ENCODE results near the gene SSBP2.

Gene SSBP2

DNA sequence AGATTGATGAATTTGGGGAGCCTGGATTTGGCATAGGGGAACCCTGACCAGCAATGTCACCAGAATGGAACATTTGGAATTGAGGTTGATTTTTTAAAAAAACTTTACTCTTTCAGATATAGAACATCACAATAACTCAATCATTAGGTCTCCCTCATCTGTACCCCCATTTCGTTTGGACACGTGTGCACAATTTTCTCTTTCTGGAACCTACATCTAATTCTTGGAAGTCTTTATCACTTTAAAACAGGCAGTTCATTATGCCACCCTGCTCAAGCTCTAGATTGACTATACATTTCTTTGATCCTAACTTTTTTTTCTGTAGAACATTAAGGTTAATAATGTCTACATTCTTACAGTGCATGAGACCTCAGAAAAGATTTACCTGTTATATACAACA is 3.7 kb upstream of the SSBP2 start:
- TF ChIP-seq, protein P1, sequence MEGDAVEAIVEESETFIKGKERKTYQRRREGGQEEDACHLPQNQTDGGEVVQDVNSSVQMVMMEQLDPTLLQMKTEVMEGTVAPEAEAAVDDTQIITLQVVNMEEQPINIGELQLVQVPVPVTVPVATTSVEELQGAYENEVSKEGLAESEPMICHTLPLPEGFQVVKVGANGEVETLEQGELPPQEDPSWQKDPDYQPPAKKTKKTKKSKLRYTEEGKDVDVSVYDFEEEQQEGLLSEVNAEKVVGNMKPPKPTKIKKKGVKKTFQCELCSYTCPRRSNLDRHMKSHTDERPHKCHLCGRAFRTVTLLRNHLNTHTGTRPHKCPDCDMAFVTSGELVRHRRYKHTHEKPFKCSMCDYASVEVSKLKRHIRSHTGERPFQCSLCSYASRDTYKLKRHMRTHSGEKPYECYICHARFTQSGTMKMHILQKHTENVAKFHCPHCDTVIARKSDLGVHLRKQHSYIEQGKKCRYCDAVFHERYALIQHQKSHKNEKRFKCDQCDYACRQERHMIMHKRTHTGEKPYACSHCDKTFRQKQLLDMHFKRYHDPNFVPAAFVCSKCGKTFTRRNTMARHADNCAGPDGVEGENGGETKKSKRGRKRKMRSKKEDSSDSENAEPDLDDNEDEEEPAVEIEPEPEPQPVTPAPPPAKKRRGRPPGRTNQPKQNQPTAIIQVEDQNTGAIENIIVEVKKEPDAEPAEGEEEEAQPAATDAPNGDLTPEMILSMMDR (IDR thresholded peaks at IDR 0.05; ENCODE audit: low read depth, low read length), result no peak
- no peak overlapping the region for H3K4me3 ChIP-seq (replicated peaks in 1 of 2; ENCODE audit: low read depth in 2 of 2, low read length in 2 of 2)
- DNase-seq (ENCODE audit: low read depth in 2 of 2), result no peak

DNA sequence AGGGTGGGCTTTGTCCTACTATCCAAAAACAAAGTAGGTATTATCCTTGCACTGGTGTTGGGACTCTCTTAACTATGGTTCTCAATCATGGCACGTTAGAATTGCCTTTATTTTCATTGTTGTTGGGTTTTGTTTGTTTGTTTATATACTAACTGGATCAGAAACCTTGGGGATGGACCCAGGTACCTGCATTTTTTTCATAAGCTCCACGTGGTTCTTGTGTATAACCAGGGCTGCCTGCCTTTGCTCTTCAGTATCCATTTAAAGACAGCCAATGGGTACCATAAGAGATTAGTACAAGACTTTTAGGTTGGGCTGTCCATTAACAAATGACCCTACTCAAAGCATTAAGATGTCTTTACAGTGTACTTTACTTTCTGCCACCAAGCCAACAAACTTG is 2.5 kb upstream of the SSBP2 start:
- no peak overlapping the region for H3K4me3 ChIP-seq (replicated peaks in 1 of 2; ENCODE audit: low read depth in 2 of 2, low read length in 2 of 2)
- TF ChIP-seq, protein P1 (IDR thresholded peaks at IDR 0.05; ENCODE audit: low read depth, low read length), result no peak
- DNase-seq (ENCODE audit: low read depth in 2 of 2), result no peak

- H3K4me3 ChIP-seq (replicated peaks in 1 of 2; ENCODE audit: low read depth in 2 of 2, low read length in 2 of 2), result no peak overlapping the region
- TF ChIP-seq, protein P1 (IDR thresholded peaks at IDR 0.05; ENCODE audit: low read depth, low read length), result no peak
- DNase-seq (ENCODE audit: low read depth in 2 of 2), result no peak
Measured at GRCh38 chr5:81752644-81752963, 1.7 kb upstream of the SSBP2 start.

DNA sequence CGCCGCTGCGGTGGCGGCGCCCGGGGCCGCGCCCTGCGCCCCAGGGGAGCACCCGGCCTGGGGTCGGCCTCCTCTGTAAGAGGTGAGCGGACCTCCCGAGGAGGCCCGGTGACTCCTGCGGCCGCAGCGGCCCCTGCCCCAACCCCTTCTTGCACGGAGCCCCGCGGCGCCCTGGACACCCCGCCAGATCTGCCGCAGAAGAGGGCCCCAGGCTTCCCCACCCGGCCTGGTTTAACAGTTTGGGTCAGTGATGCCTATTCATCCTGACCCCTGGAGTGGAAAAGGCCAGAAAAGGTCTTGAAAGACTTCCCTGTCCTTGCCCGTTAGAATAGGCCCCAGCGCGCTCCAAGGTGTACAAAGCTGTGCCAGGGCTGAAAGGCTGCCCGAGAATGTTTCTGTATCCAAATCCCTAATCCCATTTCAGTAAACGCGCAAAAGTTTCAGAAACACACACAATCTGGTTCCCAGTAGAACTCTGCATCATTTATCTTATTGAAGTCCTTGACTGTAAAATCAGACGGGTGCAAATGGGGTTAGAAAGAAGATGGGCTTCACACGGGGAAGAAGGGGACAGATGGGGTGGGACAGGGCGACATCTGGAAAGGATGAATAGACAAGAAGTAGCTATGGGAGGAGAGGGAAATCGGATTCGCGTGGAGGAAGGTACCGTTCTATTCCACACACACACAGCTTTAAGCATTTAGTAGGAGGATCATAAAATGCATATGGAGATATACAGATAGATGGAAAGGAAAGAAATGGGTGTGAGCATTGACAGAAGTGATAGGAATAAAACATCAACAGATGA is 1.1 kb upstream of the SSBP2 start:
- DNase-seq (ENCODE audit: low read depth in 2 of 2), result no peak
- TF ChIP-seq, protein P1 (IDR thresholded peaks at IDR 0.05; ENCODE audit: low read depth, low read length), result no peak
- peak overlapping the region; percentile 47 to 53 for H3K4me3 ChIP-seq (replicated peaks in 1 of 2; ENCODE audit: low read depth in 2 of 2, low read length in 2 of 2)

GRCh38 chr5:81750308-81751008 is 439 bp downstream of the SSBP2 start:
- TF ChIP-seq, protein P1 (IDR thresholded peaks at IDR 0.05; ENCODE audit: low read depth, low read length), result no peak
- no peak for DNase-seq (ENCODE audit: low read depth in 2 of 2)
- peak overlapping the region; percentile 82 to 86 for H3K4me3 ChIP-seq (replicated peaks in 1 of 2; ENCODE audit: low read depth in 2 of 2, low read length in 2 of 2)

- peak in 1 of 2 donors; percentile 23 for DNase-seq (ENCODE audit: low read depth in 2 of 2)
Measured at GRCh38 chr5:81749561-81750307, 1.2 kb downstream of the SSBP2 start.

More at GRCh38 chr5:81749561-81750307, 1.2 kb downstream of the SSBP2 start:
- peak overlapping the region; percentile 69 to 86 for H3K4me3 ChIP-seq (replicated peaks in 1 of 2; ENCODE audit: low read depth in 2 of 2, low read length in 2 of 2)
- TF ChIP-seq, protein P1 (IDR thresholded peaks at IDR 0.05; ENCODE audit: low read depth, low read length), result no peak

Measured in cardiac fibroblast (primary cell).